ENCODE results near the gene PHAX.
"Not testable (repeated sequence)": the region's sequence is repeated elsewhere in the genome, so short reads cannot be mapped to it uniquely, and the experiment has no call there.

Gene PHAX

DNA sequence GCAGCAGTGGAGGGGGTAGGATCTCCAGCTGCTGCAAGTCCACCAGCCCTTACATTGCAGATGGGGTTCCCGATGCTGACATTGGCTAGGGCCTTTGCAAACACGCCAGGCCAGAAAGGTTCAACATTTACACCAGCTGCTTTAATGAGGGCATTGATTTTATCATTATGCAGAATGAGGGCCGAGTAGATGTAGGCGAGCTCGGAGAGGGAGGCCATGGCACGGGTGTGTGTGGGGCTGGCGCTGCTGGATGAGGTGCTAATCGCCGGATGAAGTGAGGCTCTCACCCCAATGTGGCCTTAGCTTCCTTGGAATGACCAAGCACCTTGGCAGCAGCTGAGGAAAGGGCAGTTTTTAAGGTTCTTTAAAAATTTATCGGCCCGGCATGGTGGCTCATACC lies 27.4 kb downstream of the PHAX start:
- no peak overlapping the region for H3K27ac ChIP-seq (ENCODE audit: low read depth, low read length)
- H3K9ac ChIP-seq (ENCODE audit: low read length in 5 of 5) = no peak overlapping the region
- H3K36me3 ChIP-seq (ENCODE audit: control insufficient read depth in 5 of 5, insufficient read depth in 5 of 5, low read length in 5 of 5) = peaks cover 5 to 22% (median 18%) of the 10 kb centered on the region in 5 donors
- H3K4me3 ChIP-seq (ENCODE audit: low read depth in 1 of 5, low read length in 5 of 5) = no peak overlapping the region
- H3K4me1 ChIP-seq (ENCODE audit: control insufficient read depth in 5 of 5, insufficient read depth in 5 of 5, low read length in 5 of 5) = no peaks in the 10 kb centered on the region
- H3K27me3 ChIP-seq (ENCODE audit: control insufficient read depth in 5 of 5, insufficient read depth in 4 of 5, low read length in 5 of 5) = no peaks in the 10 kb centered on the region
- H3K9me3 ChIP-seq (ENCODE audit: control insufficient read depth in 5 of 5, low read length in 5 of 5) = no peaks in the 10 kb centered on the region

DNA sequence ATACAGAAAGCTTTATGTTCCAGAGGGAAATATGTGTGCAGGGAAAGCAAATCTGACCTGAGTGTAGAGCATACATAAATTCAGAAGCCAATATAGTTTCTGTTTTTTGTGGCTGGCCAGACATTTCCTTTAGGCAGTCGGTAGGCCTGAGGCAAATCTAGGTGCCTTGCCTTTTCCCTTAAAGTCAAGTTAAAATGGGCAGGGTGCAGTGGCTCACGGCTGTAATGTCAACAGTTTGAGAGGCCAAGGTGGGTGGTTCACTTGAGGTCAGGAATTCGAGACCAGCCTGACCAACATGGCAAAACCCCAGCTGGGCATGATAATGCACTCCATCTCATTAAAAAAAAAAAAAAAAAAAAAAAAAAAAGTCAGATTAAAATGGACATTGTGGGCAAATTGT lies 31.2 kb downstream of the PHAX start:
- Histone ChIP-seq H3K9ac (ENCODE audit: low read length in 5 of 5) (no peak overlapping the region), H3K36me3 (ENCODE audit: control insufficient read depth in 5 of 5, insufficient read depth in 5 of 5, low read length in 5 of 5) (peaks cover 0 to 5% (median 0%) of the 10 kb centered on the region in 5 donors), H3K4me1 (ENCODE audit: control insufficient read depth in 5 of 5, insufficient read depth in 5 of 5, low read length in 5 of 5) (no peaks in the 10 kb centered on the region), H3K27me3 (ENCODE audit: control insufficient read depth in 5 of 5, insufficient read depth in 4 of 5, low read length in 5 of 5) (no peaks in the 10 kb centered on the region), H3K9me3 (ENCODE audit: control insufficient read depth in 5 of 5, low read length in 5 of 5) (no peaks in the 10 kb centered on the region), H3K4me3 (ENCODE audit: low read depth in 1 of 5, low read length in 5 of 5) (no peak overlapping the region), H3K27ac (ENCODE audit: low read depth, low read length) (no peak overlapping the region)

DNA sequence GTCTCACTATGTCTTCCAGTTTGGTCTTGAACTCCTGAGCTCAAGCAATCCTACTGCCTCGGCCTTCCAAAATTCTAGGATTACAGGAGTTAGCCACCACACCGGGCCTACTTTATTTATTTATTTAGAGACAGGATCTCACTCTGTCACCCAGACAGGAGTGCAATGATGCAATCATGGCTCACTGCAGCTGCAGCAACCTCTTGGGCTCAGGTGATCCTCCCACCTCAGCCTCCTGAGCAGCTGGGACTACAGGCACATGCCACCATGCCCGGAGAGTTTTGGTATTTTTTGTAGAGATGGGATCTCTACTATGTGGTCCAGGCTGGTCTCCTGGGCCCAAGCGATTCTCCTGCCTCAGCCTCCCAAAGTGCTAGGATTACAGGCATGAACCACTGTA lies 32.8 kb downstream of the PHAX start:
- no peak overlapping the region for H3K9ac ChIP-seq (ENCODE audit: low read length in 5 of 5)
- no peak overlapping the region for H3K4me3 ChIP-seq (ENCODE audit: low read depth in 1 of 5, low read length in 5 of 5)
- no peak overlapping the region for H3K27ac ChIP-seq (ENCODE audit: low read depth, low read length)
- H3K27me3 ChIP-seq (ENCODE audit: control insufficient read depth in 5 of 5, insufficient read depth in 4 of 5, low read length in 5 of 5) = no peaks in the 10 kb centered on the region
- H3K36me3 ChIP-seq (ENCODE audit: control insufficient read depth in 5 of 5, insufficient read depth in 5 of 5, low read length in 5 of 5) = no peaks in the 10 kb centered on the region
- H3K4me1 ChIP-seq (ENCODE audit: control insufficient read depth in 5 of 5, insufficient read depth in 5 of 5, low read length in 5 of 5) = no peaks in the 10 kb centered on the region
- H3K9me3 ChIP-seq (ENCODE audit: control insufficient read depth in 5 of 5, low read length in 5 of 5) = no peaks in the 10 kb centered on the region

DNA sequence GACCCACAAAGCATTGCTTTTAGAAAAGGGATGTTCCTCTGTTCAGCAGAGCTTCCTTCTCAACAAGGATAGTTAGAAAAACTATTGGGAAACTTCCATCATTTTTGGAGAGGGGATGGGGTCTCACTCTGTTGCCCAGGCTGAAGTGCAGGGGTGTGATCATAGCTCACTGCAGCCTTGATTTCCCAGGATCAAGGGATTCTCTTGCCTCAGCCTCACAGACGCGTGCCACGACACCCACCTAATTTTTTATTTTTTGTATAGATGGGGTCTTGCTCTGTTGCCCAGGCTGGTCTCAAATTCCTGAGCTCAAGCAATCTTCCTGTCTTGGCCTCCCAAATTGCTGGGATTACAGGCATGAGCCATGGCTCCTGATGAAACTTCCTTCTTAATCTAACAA lies 34.8 kb downstream of the PHAX start:
- Histone ChIP-seq H3K9me3 (ENCODE audit: control insufficient read depth in 5 of 5, low read length in 5 of 5) (no peaks in the 10 kb centered on the region), H3K4me3 (ENCODE audit: low read depth in 1 of 5, low read length in 5 of 5) (no peak overlapping the region), H3K27me3 (ENCODE audit: control insufficient read depth in 5 of 5, insufficient read depth in 4 of 5, low read length in 5 of 5) (no peaks in the 10 kb centered on the region), H3K27ac (ENCODE audit: low read depth, low read length) (no peak overlapping the region), H3K4me1 (ENCODE audit: control insufficient read depth in 5 of 5, insufficient read depth in 5 of 5, low read length in 5 of 5) (no peaks in the 10 kb centered on the region), H3K36me3 (ENCODE audit: control insufficient read depth in 5 of 5, insufficient read depth in 5 of 5, low read length in 5 of 5) (no peaks in the 10 kb centered on the region), H3K9ac (ENCODE audit: low read length in 5 of 5) (no peak overlapping the region)

DNA sequence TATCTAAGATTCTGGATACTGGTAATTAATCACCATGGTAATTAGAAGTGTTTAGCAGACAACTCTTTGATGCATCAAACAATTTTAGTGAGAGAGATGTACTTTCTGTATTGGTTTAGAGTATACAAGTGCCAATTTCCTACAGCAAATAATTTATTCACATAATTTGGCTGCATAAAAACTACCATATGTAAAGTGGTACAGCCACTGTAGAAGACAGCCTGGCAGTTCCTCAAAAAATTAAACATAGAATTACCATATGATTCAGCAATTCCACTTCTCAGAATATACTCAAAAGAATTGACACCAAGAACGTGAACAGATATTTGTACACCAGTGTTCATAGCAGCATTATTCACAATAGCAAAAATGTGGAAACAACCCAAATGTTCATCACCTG lies 36.2 kb downstream of the PHAX start:
- no peaks in the 10 kb centered on the region for H3K9me3 ChIP-seq (ENCODE audit: control insufficient read depth in 5 of 5, low read length in 5 of 5)
- no peaks in the 10 kb centered on the region for H3K36me3 ChIP-seq (ENCODE audit: control insufficient read depth in 5 of 5, insufficient read depth in 5 of 5, low read length in 5 of 5)
- H3K27ac ChIP-seq (ENCODE audit: low read depth, low read length) = no peak overlapping the region
- H3K9ac ChIP-seq (ENCODE audit: low read length in 5 of 5) = no peak overlapping the region
- H3K4me3 ChIP-seq (ENCODE audit: low read depth in 1 of 5, low read length in 5 of 5) = no peak overlapping the region
- no peaks in the 10 kb centered on the region for H3K4me1 ChIP-seq (ENCODE audit: control insufficient read depth in 5 of 5, insufficient read depth in 5 of 5, low read length in 5 of 5)
- no peaks in the 10 kb centered on the region for H3K27me3 ChIP-seq (ENCODE audit: control insufficient read depth in 5 of 5, insufficient read depth in 4 of 5, low read length in 5 of 5)

DNA sequence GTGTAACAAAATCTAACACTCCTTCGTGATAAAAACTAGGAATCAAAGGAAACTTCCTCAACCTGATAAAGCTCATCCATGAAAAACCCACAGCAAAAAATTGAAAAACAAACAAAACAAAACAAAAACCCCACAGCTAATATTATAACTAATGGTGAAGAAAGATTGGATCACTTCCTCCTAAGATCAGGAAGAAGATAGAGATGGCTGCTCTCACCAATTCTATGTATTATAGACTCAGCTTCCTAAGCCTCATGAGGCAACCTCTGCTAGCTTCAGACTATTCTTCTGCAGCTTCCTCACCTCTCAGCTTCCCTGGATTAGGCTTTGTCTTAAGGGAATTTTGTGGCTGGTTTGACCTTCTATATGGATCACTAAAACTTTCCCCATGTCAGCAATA lies 40.1 kb downstream of the PHAX start:
- H3K4me1 ChIP-seq (ENCODE audit: control insufficient read depth in 5 of 5, insufficient read depth in 5 of 5, low read length in 5 of 5) = no peaks in the 10 kb centered on the region
- peaks cover 0 to 7% (median 6%) of the 10 kb centered on the region in 5 donors for H3K9me3 ChIP-seq (ENCODE audit: control insufficient read depth in 5 of 5, low read length in 5 of 5)
- H3K36me3 ChIP-seq (ENCODE audit: control insufficient read depth in 5 of 5, insufficient read depth in 5 of 5, low read length in 5 of 5) = no peaks in the 10 kb centered on the region
- H3K9ac ChIP-seq (ENCODE audit: low read length in 5 of 5) = no peak overlapping the region
- H3K27me3 ChIP-seq (ENCODE audit: control insufficient read depth in 5 of 5, insufficient read depth in 4 of 5, low read length in 5 of 5) = no peaks in the 10 kb centered on the region
- no peak overlapping the region for H3K4me3 ChIP-seq (ENCODE audit: low read depth in 1 of 5, low read length in 5 of 5)
- no peak overlapping the region for H3K27ac ChIP-seq (ENCODE audit: low read depth, low read length)

DNA sequence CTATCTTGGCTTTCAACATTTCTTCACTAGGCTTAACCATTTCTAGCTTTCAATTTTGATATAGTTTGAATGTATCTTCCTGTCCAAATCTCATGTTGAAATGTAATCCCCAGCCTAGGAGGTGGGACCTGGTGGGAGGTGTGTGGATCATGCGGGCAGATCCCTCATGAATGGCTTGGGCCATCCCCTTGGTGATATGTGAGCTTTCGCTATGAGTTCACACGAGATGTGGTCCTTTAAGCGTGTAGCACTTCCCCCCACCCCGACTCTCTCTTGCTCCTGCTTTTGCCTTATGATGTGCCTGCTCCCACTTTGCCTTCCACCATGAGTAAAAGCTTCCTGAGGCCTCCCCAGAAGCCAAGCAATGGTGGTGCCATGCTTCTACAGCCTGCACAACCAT lies 40.6 kb downstream of the PHAX start:
- Histone ChIP-seq H3K4me1 (ENCODE audit: control insufficient read depth in 5 of 5, insufficient read depth in 5 of 5, low read length in 5 of 5) (no peaks in the 10 kb centered on the region), H3K27me3 (ENCODE audit: control insufficient read depth in 5 of 5, insufficient read depth in 4 of 5, low read length in 5 of 5) (no peaks in the 10 kb centered on the region), H3K9me3 (ENCODE audit: control insufficient read depth in 5 of 5, low read length in 5 of 5) (peaks cover 0 to 7% (median 6%) of the 10 kb centered on the region in 5 donors), H3K36me3 (ENCODE audit: control insufficient read depth in 5 of 5, insufficient read depth in 5 of 5, low read length in 5 of 5) (no peaks in the 10 kb centered on the region), H3K9ac (ENCODE audit: low read length in 5 of 5) (no peak overlapping the region), H3K27ac (ENCODE audit: low read depth, low read length) (no peak overlapping the region), H3K4me3 (ENCODE audit: low read depth in 1 of 5, low read length in 5 of 5) (no peak overlapping the region)

DNA sequence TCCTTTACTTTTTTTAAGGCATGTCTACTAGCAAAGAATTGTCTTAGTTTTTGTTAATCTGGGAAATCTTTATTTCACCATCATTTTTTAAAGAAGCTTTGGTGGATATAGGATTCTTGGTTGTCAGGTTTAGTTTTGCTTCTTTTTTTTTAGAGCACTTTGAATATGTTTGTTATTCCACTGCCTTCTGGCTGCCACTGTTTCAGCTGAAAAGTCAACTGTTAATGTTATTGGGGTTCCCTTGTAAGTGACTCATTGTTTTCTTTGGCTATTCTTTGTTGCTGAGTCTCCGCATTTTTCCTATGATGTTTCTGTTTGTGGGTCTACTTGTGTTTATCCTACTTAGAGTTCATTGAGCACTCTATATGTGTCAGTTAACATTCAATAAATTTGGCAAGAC lies 44.4 kb downstream of the PHAX start:
- peaks cover 0 to 7% (median 6%) of the 10 kb centered on the region in 5 donors for H3K9me3 ChIP-seq (ENCODE audit: control insufficient read depth in 5 of 5, low read length in 5 of 5)
- H3K9ac ChIP-seq (ENCODE audit: low read length in 5 of 5) = no peak overlapping the region
- H3K4me3 ChIP-seq (ENCODE audit: low read depth in 1 of 5, low read length in 5 of 5) = no peak overlapping the region
- no peaks in the 10 kb centered on the region for H3K36me3 ChIP-seq (ENCODE audit: control insufficient read depth in 5 of 5, insufficient read depth in 5 of 5, low read length in 5 of 5)
- H3K27ac ChIP-seq (ENCODE audit: low read depth, low read length) = no peak overlapping the region
- H3K27me3 ChIP-seq (ENCODE audit: control insufficient read depth in 5 of 5, insufficient read depth in 4 of 5, low read length in 5 of 5) = no peaks in the 10 kb centered on the region
- no peaks in the 10 kb centered on the region for H3K4me1 ChIP-seq (ENCODE audit: control insufficient read depth in 5 of 5, insufficient read depth in 5 of 5, low read length in 5 of 5)

DNA sequence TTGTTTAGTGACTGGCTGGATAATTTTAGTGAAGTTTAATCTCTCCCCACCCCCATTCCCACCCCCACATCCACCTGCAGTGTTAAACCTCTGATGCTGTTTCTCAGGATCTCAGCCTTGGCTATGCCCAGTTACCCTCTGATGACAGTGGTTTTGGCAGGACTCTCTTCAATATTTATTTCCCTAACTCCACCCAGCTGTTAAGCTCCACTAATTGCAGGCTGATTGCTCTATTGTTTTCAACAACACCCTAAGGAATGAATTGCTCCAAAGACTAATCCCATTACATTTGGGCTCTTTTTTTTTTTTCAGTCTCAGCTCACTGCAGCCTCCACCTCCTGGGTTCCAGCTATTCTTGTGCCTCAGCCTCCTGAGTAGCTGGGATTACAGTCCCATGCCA lies 46.3 kb downstream of the PHAX start:
- H3K9me3 ChIP-seq (ENCODE audit: control insufficient read depth in 5 of 5, low read length in 5 of 5) = peaks cover 0 to 7% (median 6%) of the 10 kb centered on the region in 5 donors
- H3K4me1 ChIP-seq (ENCODE audit: control insufficient read depth in 5 of 5, insufficient read depth in 5 of 5, low read length in 5 of 5) = no peaks in the 10 kb centered on the region
- no peak overlapping the region for H3K4me3 ChIP-seq (ENCODE audit: low read depth in 1 of 5, low read length in 5 of 5)
- H3K36me3 ChIP-seq (ENCODE audit: control insufficient read depth in 5 of 5, insufficient read depth in 5 of 5, low read length in 5 of 5) = no peaks in the 10 kb centered on the region
- no peak overlapping the region for H3K9ac ChIP-seq (ENCODE audit: low read length in 5 of 5)
- H3K27me3 ChIP-seq (ENCODE audit: control insufficient read depth in 5 of 5, insufficient read depth in 4 of 5, low read length in 5 of 5) = no peaks in the 10 kb centered on the region
- no peak overlapping the region for H3K27ac ChIP-seq (ENCODE audit: low read depth, low read length)

DNA sequence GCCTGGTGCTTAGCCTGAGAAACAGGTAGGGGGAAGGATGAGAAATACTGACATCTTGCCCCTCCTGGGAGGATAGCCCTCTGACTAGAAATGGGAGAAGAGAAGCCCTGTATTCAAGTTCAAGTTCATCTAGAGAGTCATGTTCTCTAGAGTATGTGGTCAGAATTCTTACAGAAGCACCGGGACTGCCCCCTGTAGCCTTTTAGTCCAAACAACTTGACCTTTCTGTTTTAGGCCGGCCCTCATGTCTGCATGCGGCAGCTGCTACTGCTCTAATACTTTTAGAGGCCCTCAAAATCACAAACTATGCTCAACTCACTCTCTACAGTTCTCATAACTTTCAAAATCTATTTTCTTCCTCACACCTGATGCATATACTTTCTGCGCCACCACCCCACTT lies 47.7 kb downstream of the PHAX start:
- no peaks in the 10 kb centered on the region for H3K36me3 ChIP-seq (ENCODE audit: control insufficient read depth in 5 of 5, insufficient read depth in 5 of 5, low read length in 5 of 5)
- no peak overlapping the region for H3K9ac ChIP-seq (ENCODE audit: low read length in 5 of 5)
- peaks cover 0 to 7% (median 6%) of the 10 kb centered on the region in 5 donors for H3K9me3 ChIP-seq (ENCODE audit: control insufficient read depth in 5 of 5, low read length in 5 of 5)
- H3K27me3 ChIP-seq (ENCODE audit: control insufficient read depth in 5 of 5, insufficient read depth in 4 of 5, low read length in 5 of 5) = no peaks in the 10 kb centered on the region
- no peak overlapping the region for H3K27ac ChIP-seq (ENCODE audit: low read depth, low read length)
- no peak overlapping the region for H3K4me3 ChIP-seq (ENCODE audit: low read depth in 1 of 5, low read length in 5 of 5)
- H3K4me1 ChIP-seq (ENCODE audit: control insufficient read depth in 5 of 5, insufficient read depth in 5 of 5, low read length in 5 of 5) = no peaks in the 10 kb centered on the region

DNA sequence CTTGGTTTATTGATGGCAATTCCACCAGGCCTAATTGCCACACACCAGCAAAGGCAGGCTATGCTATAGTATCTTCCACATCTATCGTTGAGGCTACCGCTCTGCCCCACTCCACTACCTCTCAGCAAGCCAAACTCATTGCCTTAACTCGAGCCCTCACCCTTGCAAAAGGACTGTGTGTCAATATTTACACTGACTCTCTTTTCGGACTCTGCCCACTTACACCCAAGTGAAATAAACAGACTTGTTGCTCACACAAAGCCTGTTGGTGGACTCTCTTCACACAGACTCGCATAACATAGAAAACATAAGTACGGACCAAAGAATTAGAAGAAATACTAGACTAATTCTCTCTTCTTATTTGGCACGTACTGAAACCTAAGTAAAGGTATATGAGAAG lies 48.3 kb downstream of the PHAX start:
- H3K27ac ChIP-seq (ENCODE audit: low read depth, low read length); H3K4me3 ChIP-seq (ENCODE audit: low read depth in 1 of 5, low read length in 5 of 5); H3K36me3 ChIP-seq (ENCODE audit: control insufficient read depth in 5 of 5, insufficient read depth in 5 of 5, low read length in 5 of 5); H3K9me3 ChIP-seq (ENCODE audit: control insufficient read depth in 5 of 5, low read length in 5 of 5); H3K27me3 ChIP-seq (ENCODE audit: control insufficient read depth in 5 of 5, insufficient read depth in 4 of 5, low read length in 5 of 5); H3K4me1 ChIP-seq (ENCODE audit: control insufficient read depth in 5 of 5, insufficient read depth in 5 of 5, low read length in 5 of 5); H3K9ac ChIP-seq (ENCODE audit: low read length in 5 of 5): not testable (repeated sequence)

Data from subcutaneous abdominal adipose tissue (tissue), 5 donors.